ENCODE results near the gene PPDPF. TPM values are rescaled to one million over a fixed set of nuclear protein-coding genes. Genes with fewer than 3 reads are reported as not detected.

The PPDPF gene
- polyA plus RNA-seq, 2 of the 4 experiments (the other 2 are of a cell fraction): 7.7 to 217 TPM

GRCh38 chr20:63483834-63484233 lies 36.7 kb upstream of the PPDPF start:
- H3K4me3 ChIP-seq: no peak overlapping the region
- POLR2A ChIA-PET: interaction anchor here (0.6 to 1.1 kb wide), 2 partner anchors 37 to 1488 kb away, joined by 4 to 8 read pairs; partner anchors contain the start of gene PPDPF
- no peak overlapping the region for H3K27ac ChIP-seq
- DNase-seq (ENCODE audit: low read depth in 1 of 2, low spot score in 1 of 2) (no peak), FAIRE-seq (no peak), ATAC-seq (peak; percentile 11 to 46; a peak in 4 of 6 replicates)
- H3K4me1 ChIP-seq: peaks cover 16% of the 10 kb centered on the region; the same call in 2 of the 3 replicates
- CTCF ChIA-PET: interaction anchor here (0.6 to 5.6 kb wide), 5 partner anchors 13 to 492 kb away, joined by 3 to 40 read pairs (median 4); no protein-coding TSS in a partner anchor
- TF ChIP-seq BHLHE40 (IDR thresholded peaks at IDR 0.05; ENCODE audit: low read depth, low read length): no peak
- no peak for TF ChIP-seq EP300 (IDR thresholded peaks at IDR 0.05)
- no peaks in the 10 kb centered on the region for H3K9me3 ChIP-seq
- peak overlapping the region; percentile 48 for H3K4me2 ChIP-seq
- 71% methylated on average over 9 of the region's 12 CpGs for WGBS (ENCODE audit: missing lambda C conversion rate)

GRCh38 chr20:63484236-63484635 lies 36.3 kb upstream of the PPDPF start:
- H3K4me1 ChIP-seq: peaks cover 16% of the 10 kb centered on the region; the same call in 2 of the 3 replicates
- H3K27ac ChIP-seq: no peak overlapping the region
- ChIA-PET CTCF (interaction anchor here (0.6 to 5.6 kb wide), 7 partner anchors 12 to 515 kb away, joined by 3 to 40 read pairs (median 4); no protein-coding TSS in a partner anchor), POLR2A (interaction anchor here (1.1 kb wide), 1 partner anchor 37 kb away, joined by 4 read pairs; the partner anchor contains the start of gene PPDPF)
- no peak for FAIRE-seq
- H3K4me2 ChIP-seq: no peak overlapping the region
- WGBS (ENCODE audit: missing lambda C conversion rate): 91% methylated on average over 15 of the region's 17 CpGs
- H3K4me3 ChIP-seq: no peak overlapping the region
- no peak for ATAC-seq
- no peaks in the 10 kb centered on the region for H3K9me3 ChIP-seq
- DNase-seq (ENCODE audit: low read depth in 1 of 2, low spot score in 1 of 2): no peak
- TF ChIP-seq POLR2AphosphoS2 (conservative IDR thresholded peaks at IDR 0.05; ENCODE audit: low read length) (no peak), SMC3 (IDR thresholded peaks at IDR 0.05) (no peak), NPAS2 (CRISPR knock-in tag; IDR thresholded peaks at IDR 0.05; ENCODE audit: borderline replicate concordance) (no peak), NR3C1 (IDR thresholded peaks at IDR 0.05) (no peak), ESRRA (IDR thresholded peaks at IDR 0.05; ENCODE audit: borderline replicate concordance, low read length) (no peak), MAX (IDR thresholded peaks at IDR 0.05) (no peak), KDM1A (IDR thresholded peaks at IDR 0.05; ENCODE audit: low read depth) (no peak), TP53 (CRISPR knock-in tag; IDR thresholded peaks at IDR 0.05) (no peak), JUN (IDR thresholded peaks at IDR 0.05) (no peak), MAZ (IDR thresholded peaks at IDR 0.05; ENCODE audit: borderline replicate concordance, low read depth, low read length) (no peak), HDAC2 (IDR thresholded peaks at IDR 0.05) (no peak)

GRCh38 chr20:63484651-63485403 lies 35.7 kb upstream of the PPDPF start:
- WGBS (ENCODE audit: missing lambda C conversion rate): 64% methylated on average over 13 of the region's 18 CpGs
- TF ChIP-seq RFX5 (IDR thresholded peaks at IDR 0.05) (no peak), POLR2AphosphoS2 (conservative IDR thresholded peaks at IDR 0.05; ENCODE audit: low read length) (no peak), NR3C1 (IDR thresholded peaks at IDR 0.05) (no peak), FOSB (CRISPR knock-in tag; IDR thresholded peaks at IDR 0.05) (no peak), MAFK (IDR thresholded peaks at IDR 0.05; ENCODE audit: partially characterized antibody) (no peak), EHF (CRISPR knock-in tag; IDR thresholded peaks at IDR 0.05) (no peak), BHLHE40 (IDR thresholded peaks at IDR 0.05; ENCODE audit: low read depth, low read length) (no peak)
- POLR2A ChIA-PET: no interaction called here

GRCh38 chr20:63486300-63486855 lies 34.2 kb upstream of the PPDPF start:
- Histone ChIP-seq H3K4me2 (no peak overlapping the region), H3K9me3 (no peaks in the 10 kb centered on the region), H3K27ac (no peak overlapping the region), H3K4me1 (peaks cover 16% of the 10 kb centered on the region; the same call in 2 of the 3 replicates), H3K4me3 (no peak overlapping the region)
- DNase-seq (ENCODE audit: low read depth in 1 of 2, low spot score in 1 of 2) (no peak), ATAC-seq (no peak), FAIRE-seq (no peak)
- WGBS (ENCODE audit: missing lambda C conversion rate): 89% methylated on average over 15 of the region's 17 CpGs
- ChIA-PET POLR2A (no interaction called here), CTCF (interaction anchor here (1.9 kb wide), 1 partner anchor 10 kb away, joined by 11 read pairs; no protein-coding TSS in a partner anchor)
- TF ChIP-seq ZC3H11A (IDR thresholded peaks at IDR 0.05) (no peak), MAFK (IDR thresholded peaks at IDR 0.05; ENCODE audit: partially characterized antibody) (no peak), USF2 (IDR thresholded peaks at IDR 0.05) (no peak), RNF2 (IDR thresholded peaks at IDR 0.05; ENCODE audit: borderline replicate concordance, low read depth) (no peak), KDM5A (IDR thresholded peaks at IDR 0.05) (no peak), ATOH8 (CRISPR knock-in tag; IDR thresholded peaks at IDR 0.05; ENCODE audit: low read depth) (no peak), RFX5 (IDR thresholded peaks at IDR 0.05) (no peak), TFCP2L1 (CRISPR knock-in tag; IDR thresholded peaks at IDR 0.05) (no peak), ZFP36 (IDR thresholded peaks at IDR 0.05; ENCODE audit: borderline replicate concordance, partially characterized antibody) (no peak), EHF (CRISPR knock-in tag; IDR thresholded peaks at IDR 0.05) (no peak), EP300 (IDR thresholded peaks at IDR 0.05) (no peak)

More at GRCh38 chr20:63484651-63485403, 35.7 kb upstream of the PPDPF start:
- CTCF ChIA-PET: interaction anchor here (0.6 to 5.6 kb wide), 6 partner anchors 12 to 514 kb away, joined by 3 to 40 read pairs (median 4); no protein-coding TSS in a partner anchor
- no peak overlapping the region for H3K4me2 ChIP-seq
- no peak for FAIRE-seq
- no peaks in the 10 kb centered on the region for H3K9me3 ChIP-seq
- H3K27ac ChIP-seq: no peak overlapping the region
- peaks cover 16% of the 10 kb centered on the region; the same call in 2 of the 3 replicates for H3K4me1 ChIP-seq
- H3K4me3 ChIP-seq: no peak overlapping the region
- DNase-seq (ENCODE audit: low read depth in 1 of 2, low spot score in 1 of 2): no peak
- ATAC-seq: no peak

Measured in A549 (cell line).